GM18499 (cell line): ENCODE data around the gene GATA5.

ENCODE experiments used
- ATAC-seq: cut with Tn5 transposase; IDR thresholded peaks from one replicate; pipeline ENCODE4 v1.9.1; 2021; ENCODE audit warnings: moderate number of reproducible peaks; ENCODE audit not compliant: insufficient read depth, unreplicated experiment

Gene GATA5

DNA sequence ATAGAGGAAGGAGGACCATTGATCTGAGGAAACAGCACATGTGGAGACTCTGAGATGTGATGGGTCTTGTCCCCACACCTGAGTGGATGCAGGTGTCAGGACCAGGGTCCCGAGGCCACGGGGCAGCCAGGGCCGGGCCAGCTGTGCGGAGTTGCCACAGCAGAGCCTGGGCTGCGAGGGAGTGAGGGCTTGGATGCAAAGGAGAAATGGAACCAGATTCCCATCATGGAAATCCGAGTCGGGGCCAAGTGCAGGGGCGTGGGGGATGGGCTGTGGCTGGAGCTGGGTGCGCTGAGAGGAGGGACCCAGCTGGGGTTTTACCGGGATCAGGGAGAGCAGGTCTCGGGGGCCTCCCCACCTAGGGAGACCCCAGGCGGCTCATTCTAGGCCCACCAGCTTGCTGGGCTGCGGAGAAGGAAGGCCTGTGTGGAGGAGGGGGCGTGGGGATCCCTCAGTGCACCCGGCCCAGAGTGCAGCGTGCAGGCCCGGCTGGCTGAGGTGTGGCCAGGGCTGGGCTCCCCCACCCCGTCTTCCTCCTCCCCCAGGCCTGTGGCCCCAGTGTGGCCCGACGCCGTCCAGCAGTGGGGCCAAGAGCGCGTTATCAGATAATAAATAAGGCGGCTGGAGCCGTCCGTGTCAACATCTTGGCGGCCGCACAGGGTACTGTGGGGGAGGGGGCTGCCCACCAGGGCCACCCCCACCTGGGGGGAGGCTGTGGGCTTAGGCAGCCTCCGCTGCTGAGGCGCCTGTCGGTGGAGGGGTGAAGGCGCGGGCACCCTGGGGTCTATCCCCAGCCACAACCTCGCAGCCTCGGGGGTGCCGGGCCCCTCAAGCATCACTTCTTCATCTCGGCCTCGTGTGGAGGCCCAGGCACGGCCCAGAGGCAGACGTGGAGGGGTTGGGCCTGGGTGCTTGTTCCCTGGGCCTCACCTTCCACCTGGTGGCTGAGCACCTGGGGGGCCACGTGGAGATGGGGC is 17.2 kb downstream of the GATA5 start:
- no peak for ATAC-seq

DNA sequence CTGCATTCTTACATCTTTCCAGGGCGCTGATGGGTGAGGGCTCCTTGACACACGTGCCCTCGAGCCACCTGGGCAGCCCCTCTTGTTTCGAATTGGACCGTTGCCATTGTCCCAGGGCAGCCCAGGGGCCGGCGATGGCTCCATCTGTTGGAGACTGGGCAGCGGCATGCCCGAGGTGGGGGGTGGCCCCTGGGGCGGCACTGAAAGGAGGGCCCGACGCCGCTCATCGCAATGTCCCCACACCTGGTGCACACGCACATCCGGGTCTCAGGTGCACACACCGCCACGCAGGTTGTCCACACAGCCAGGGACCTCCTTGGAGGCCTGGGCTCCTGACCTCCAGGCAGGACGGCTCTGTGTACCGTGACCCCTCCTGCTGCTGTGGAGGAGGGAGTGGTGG is 18.0 kb downstream of the GATA5 start:
- no peak for ATAC-seq

DNA sequence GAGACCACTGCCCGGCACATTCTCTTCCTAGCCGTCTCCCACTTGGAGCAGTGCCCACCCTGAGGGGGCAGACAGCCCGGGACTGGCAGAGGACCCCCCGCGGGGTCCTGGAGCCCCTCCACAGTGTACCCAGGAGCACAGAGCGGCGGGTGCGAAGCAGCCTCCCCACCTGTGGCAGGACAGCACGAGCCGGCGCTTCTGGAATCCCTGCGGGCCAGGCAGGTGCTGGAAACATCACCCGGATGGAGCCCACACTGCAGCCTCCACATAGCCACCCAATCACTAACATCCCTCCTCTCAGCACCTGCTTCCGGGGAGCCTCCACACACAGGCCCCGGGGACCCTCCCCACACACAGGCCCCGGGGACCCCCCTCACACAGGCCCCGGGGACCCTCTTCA is 18.7 kb downstream of the GATA5 start:
- no peak for ATAC-seq

DNA sequence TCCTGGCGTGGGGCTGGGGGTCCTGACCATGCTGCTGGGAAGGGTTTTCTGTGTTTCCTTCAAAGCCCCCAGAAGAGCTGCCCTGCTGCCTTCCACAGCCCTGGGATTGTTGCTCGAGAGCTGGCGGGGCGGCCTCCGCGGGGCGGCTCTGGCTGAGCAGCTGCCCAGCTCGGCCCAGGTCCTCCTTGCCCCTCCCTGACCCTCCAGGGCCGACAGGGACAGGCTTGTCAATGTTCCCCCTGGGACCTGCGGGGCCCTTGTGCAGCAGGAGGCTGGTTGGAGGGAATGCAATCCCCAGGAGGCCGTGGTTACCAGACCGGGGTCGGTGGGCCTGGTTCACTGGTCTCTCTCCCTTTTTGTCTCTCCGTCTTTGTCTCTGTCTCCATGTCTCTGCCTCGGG is 19.9 kb downstream of the GATA5 start:
- ATAC-seq, result no peak

DNA sequence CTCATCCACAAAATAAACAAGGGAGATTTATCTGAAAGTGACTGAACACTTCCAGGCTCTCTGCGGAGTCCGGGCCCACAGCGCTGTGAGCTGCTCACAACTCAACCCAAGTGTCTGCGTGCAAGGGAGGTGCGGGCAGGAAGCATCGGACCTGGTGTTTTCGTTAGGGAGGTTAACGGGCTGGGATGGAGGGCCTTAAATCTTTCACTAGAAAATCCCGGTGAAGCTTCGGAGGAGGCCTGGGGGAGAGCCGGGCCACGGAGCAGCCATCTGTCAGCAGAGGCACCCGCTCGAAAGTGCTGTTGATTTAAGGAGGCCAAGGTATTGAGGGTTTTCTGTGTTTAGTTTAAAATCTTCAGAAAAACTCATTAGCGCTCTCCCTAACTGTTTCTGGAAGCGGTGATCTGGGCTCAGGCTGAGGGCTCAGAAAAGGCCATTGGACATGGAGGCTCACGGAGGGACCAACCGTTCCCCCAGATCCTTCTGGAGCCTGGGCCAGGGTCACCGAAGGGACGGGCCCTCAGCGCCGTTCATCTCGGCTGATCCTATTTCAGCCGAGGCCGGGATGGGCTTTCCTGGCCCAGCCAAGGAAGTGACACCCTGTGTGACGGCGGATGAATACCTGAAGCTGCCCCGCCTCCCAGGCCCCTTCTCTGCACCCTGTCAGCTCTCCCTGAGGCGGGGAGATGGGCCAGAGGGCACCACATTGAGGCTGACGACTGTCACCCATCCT is 20.7 kb downstream of the GATA5 start:
- ATAC-seq, result no peak

DNA sequence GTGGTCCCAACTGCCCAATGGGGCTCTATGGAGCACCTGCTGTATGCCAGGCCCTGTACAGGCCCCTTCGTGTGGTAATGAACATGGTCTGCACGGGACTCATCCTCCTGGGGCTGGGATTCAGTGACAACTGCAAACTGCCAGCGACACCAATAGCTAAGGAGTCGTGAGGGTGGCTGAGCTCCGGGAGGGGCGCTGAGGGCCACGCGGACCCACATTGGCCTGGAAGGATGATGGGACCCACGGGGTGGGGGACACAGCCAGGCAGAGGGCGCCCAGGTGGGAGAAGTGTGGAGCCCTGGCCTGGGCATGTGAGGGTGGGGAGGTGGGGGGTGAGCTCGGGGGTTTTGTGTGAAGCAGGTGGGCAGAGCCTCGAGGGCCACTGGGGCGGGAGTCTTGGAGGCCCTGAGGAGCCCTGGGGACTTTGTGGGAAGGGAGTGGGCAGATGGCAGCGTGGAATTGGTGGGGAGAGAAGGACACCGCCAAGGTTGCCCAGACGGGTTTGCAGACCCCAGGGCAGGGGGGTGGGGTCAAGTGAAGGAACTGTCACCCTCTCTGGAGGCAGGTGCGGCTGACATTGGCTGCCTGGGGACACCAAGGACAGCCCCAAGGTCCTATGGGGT is 22.5 kb downstream of the GATA5 start:
- no peak for ATAC-seq

DNA sequence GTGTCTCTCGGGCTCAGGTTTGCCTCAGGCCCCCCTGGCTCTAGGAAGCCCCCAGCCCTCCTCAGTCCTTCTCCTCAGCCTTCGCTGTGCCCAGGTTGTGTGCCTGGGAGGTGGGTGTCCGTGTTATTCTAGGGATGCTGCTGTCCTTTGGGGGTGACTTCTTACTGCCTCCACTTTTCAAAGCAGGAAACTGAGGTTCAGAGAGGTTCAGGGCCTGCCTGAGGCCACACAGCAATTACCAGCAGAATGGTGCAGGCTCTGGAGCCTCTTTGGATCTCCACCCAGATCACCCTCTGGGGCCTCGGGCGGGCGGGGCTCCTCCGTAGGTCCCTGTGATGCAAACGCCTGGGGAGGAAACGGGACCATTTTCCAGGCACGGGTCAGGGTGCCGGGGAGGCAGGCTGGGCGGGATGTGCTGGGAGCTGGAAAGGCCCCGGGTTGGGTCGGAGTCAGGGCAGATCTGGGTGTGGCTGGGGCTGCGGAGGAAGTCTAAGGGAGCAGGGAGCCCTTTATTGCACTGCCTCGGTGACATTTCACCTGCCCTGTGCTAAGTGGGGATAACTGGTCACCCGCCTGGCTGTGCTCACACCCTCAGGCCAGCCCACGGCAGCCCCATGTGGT is 23.2 kb downstream of the GATA5 start:
- no peak for ATAC-seq

DNA sequence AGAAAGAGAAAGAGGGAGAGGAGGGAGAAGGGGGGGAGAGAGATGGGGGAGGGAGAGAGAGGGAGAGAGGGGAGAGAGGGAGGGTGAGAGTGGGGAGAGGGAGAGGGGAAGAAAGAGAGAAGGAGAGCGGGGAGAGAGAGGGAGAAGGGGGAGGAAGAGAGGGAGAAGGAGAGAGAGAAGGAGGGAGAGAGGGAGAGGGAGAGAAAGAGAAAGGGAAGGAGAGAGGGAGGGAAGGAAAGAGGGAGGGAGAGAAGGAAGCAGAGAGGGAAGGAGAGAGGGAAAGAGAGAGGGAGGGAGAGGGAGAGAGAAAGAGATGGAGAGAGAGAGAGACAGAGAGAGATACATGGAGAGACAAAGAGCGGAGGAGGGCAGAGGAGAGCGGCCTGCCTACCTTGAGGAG is 23.8 kb downstream of the GATA5 start:
- ATAC-seq, result no peak

DNA sequence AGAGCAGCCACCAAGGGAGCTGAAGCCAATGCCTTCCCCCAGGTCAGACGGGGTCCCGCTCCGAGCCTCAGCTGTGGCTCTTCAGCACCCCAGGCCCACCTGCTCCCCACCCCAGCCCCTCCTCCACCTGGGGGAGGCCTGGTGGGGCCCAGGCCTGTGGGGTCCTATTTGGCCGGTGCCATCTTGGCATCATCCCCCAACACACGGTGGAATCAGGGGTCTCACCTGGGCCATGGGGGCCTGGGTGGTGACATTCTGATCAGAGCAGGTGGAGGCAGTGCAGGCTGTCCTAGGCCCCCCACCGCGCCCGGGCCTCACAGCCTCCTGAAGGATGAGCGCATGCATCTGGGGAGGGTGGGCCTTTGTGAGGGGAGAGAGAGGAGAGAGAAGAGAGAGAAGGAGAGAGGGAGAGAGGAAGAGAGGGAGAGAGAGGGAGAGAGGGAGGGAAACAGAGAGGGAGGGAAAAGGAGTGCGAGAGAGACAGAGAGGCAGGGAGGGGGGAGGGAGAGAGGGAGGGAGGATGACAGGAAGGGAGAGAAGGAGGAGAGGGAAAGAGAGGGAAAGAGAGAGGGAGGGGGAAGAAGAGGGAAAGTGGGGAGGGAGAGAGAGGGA is 24.5 kb downstream of the GATA5 start:
- ATAC-seq, result no peak

DNA sequence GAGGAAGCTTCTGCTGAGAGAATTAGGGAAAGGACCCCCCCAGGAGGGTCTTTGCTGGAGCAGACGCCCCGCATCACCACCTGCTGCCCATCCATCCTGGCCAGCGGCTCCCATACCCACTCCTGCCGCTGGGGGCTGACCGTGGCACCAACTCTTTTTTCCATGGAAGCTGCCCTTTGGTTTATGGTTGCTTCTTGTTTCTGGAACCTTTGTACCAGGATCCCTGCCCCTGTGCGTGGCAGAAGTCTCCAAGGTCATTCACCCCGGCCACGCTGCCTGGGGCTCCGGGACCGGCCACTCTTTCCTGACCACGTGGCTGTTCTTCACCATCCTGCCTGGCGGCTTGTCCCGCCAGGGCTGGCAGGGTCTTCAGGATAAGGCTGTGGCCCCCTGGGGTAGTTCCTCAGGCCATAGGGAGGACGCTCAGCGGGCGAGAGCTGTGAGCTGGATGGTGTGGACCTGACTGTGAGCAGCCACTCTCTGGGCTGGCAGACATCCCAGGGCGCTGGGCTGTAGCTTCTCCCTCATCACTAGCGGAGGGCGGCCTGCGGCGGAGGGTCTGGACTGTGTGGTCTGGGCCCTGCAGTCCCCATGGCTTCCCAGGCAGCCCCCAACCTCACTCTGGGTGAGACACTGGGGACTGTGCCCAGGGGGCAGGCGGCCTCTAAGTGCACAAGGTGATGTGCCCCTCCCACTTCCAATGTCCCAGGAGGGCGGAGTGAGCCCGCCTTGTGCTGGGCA is 25.7 kb downstream of the GATA5 start:
- no peak for ATAC-seq

DNA sequence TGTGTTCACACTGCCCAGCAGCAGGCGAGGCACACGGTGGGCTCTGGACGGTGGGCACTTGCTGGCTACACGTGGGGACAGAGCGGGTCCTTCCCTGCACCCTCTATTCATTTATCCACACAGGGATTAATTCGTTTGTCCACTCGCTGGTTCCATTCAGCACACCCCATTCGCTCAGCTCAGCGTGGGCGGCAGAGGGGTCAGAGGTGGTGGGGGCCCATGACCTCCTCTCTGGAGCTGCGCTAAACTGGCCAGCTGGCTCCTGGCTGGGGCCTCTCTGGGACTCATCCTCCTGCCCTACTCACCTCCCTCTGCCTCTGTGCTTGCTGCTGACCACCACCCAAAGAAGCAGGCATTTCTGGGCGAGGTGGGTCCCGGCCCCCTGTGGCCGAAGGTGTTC is 27.0 kb downstream of the GATA5 start:
- ATAC-seq, result no peak

DNA sequence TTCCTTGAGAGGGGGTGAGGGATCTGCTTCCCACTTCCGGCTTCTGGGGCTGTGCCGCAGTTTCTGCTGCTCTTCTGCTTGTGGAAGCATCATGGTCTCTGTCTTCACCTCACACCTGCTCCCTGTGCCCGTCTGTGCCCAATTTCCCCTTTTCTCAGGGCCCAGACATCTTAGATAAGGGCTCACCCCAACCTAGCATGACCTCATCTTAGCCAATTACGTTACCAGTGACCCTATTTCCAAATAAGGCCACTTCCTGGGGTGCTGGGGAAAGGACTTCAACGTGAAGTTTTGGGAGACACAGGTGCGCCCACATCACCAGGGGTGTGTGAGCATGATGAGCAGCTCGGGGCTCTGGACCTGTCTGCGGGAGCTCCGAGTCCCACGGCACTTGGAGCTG is 27.8 kb downstream of the GATA5 start:
- no peak for ATAC-seq

DNA sequence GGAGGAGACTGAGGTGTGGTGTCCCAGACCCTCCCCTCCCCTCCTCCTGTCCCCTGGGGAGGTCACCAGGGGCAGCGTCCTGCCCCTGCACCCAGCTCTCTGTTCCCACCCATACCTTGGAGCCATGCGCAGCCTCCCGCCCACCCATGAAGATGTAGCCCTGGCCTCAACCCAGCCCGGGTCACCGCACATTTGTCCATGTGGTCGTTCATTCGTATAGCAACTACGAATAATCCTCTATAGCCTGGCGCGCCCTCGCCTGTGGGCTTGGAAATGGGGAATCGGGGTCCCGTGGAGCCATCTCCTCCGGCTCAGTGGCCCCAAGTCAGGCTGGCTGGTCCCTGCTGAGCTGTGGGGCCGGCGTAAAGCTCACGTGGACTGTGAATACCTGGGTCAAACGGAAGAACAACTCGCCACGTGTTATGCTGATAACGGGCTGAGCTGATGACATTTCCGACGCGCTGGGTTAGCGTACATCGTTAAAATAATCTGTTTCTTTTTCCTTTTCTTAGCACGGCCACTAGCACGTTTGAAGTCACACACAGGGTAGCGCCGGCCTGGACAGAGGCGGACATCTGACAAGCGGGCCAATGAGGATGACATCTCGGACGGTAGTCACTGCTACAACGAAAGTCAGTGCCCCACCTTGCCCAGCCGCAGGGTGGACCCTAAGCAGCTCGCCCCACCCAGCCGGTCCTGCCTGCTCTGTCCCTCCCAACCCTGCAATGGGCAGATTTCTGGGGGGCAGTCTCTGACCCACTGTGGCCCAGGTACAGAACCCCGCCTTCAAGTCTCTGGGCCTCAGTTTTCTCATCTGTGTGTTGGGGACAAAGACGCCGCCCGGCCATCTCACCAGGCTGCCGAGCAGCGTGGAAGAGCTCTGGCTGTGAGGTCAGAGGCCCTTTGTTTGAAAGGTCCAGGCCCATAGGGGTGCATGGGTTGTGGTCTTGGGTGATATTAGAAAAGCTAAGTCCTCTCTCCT is 28.6 kb downstream of the GATA5 start:
- no peak for ATAC-seq

DNA sequence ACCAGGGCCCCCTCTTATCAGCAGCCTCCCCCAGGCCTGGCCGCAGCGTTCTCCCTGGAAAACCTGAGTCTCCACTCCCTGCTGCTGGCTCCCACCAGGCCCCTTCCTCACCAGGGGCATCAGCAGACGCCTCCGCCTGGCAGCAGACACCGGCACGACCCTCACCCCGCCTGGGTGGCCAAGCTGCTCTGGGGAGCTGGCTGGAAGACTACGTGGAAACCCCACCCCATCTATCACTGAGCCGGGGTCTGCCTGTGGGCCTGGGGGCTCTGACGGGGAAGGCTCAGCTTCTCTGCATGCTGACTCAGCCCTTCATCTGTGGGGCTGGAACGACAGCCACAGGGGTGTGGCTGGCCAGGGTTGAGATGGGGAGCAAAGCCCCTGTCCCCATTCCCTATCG is 29.3 kb downstream of the GATA5 start:
- ATAC-seq, result no peak

DNA sequence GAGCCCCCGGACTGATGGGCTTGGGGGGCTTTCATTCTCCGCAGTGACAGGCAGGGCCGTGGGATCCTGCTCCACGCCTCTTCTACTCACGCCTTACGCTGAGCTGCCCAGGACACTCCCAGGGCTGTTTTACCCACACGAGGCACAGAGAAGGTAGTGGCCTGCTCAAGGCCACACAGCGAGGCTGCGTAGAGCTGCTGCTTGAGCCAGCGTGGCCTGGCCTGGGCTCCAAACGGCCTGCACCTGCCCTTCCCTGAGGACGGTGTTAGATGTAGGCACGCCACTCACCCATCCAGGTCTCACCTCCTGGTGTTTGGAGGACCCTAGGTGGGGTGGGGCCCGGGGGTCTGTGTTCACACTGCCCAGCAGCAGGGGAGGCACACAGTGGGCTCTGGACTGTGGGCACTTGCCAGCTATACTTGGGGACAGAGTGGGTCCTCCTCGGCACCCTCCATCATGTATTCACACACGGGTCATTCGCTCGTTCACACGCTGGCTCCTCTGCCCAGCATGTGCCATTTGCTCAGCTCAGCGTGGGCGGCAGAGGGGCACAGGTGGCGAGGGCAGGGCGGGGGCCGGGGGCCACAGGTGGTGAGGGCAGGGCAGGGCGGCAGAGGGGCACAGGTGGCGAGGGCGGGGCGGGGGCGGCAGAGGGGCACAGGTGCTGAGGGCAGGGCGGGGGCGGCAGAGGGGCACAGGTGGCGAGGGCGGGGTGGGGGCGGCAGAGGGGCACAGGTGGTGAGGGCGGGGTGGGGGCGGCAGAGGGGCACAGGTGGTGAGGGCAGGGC is 30.0 kb downstream of the GATA5 start:
- ATAC-seq, result no peak

DNA sequence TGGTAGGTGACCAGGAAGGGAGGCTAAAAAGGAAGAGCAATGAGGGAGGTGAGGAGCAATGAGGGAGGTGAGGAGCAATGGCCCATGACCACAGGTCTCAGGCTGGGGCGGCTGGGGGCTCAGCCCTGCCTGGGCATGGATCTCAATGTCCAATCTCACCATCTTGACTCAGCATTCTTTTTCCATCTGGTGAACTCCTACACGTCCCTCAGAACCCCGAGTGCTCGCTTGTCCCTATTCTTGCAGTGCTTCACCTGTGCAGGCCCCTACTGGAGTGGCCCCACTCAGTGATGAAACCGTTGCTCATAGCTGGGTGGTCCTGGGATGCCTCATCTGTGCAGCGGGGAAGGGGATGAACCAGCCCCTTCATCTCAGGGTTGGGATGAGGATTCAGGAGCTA is 31.5 kb downstream of the GATA5 start:
- ATAC-seq, result no peak

DNA sequence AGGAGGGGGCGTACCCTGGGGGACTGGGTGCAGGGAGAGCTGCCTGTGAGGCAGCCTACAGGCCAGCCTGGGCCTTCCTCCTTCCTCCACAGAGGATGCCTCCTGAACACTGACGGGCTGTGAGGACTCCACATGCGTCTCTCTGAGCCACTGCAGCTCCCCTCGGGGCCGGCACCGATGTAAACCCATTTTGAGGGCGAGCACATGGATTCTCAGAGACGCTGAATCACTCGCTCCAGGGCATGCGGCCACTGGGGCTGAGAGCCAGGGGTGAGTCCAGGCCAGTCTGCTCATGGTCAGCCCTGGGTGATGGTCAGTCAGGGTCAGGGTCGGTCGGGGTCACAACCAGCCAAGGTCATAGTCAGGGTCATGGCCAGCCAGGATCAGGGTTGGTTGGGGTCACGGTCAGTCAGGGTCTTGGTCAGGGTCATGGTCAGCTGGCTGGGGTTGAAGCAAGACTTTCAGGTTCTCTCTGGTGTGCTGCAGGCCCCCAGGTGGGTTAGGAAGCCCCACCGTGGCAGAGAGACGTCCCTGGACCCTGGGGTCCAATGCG is 33.7 kb downstream of the GATA5 start:
- no peak for ATAC-seq
